ENCODE measurements around the gene SPINK2.

SPINK2 gene

GRCh38 chr4:56803471-56803870 lies 18.0 kb downstream of the SPINK2 start:
- DNase-seq (ENCODE audit: insufficient read length, low spot score), result no peak
- no peak for FAIRE-seq

- FAIRE-seq (peak; percentile 96), DNase-seq (ENCODE audit: insufficient read length, low spot score) (peak; percentile 66)
Observed at GRCh38 chr4:56799824-56800756, 21.4 kb downstream of the SPINK2 start.

GRCh38 chr4:56799161-56799759 lies 22.2 kb downstream of the SPINK2 start:
- FAIRE-seq, result no peak
- DNase-seq (ENCODE audit: insufficient read length, low spot score), result no peak

GRCh38 chr4:56796211-56796610 lies 25.3 kb downstream of the SPINK2 start:
- FAIRE-seq (no peak), DNase-seq (ENCODE audit: insufficient read length, low spot score) (no peak)

- DNase-seq (ENCODE audit: insufficient read length, low spot score) (no peak), FAIRE-seq (no peak)
Observed at GRCh38 chr4:56791316-56791715, 30.2 kb downstream of the SPINK2 start.

- no peak for FAIRE-seq
Observed at GRCh38 chr4:56790691-56791091, 30.8 kb downstream of the SPINK2 start.

GRCh38 chr4:56788081-56788480 lies 33.4 kb downstream of the SPINK2 start:
- FAIRE-seq (no peak), DNase-seq (ENCODE audit: insufficient read length, low spot score) (no peak)

More at GRCh38 chr4:56790691-56791091, 30.8 kb downstream of the SPINK2 start:
- no peak for DNase-seq (ENCODE audit: insufficient read length, low spot score)

- no peak for DNase-seq (ENCODE audit: insufficient read length, low spot score)
- no peak for FAIRE-seq
Observed at GRCh38 chr4:56787380-56787779, 34.1 kb downstream of the SPINK2 start.

- FAIRE-seq, result no peak
- DNase-seq (ENCODE audit: insufficient read length, low spot score), result no peak
Observed at GRCh38 chr4:56786955-56787354, 34.5 kb downstream of the SPINK2 start.

- DNase-seq (ENCODE audit: insufficient read length, low spot score) (no peak), FAIRE-seq (no peak)
Observed at GRCh38 chr4:56783986-56784385, 37.5 kb downstream of the SPINK2 start.

GRCh38 chr4:56782019-56782418 lies 39.5 kb downstream of the SPINK2 start:
- FAIRE-seq, result no peak
- no peak for DNase-seq (ENCODE audit: insufficient read length, low spot score)

- no peak for DNase-seq (ENCODE audit: insufficient read length, low spot score)
- no peak for FAIRE-seq
Observed at GRCh38 chr4:56773346-56773745, 48.2 kb downstream of the SPINK2 start.

GRCh38 chr4:56772134-56772533 lies 49.4 kb downstream of the SPINK2 start:
- DNase-seq (ENCODE audit: insufficient read length, low spot score), result no peak
- no peak for FAIRE-seq

- FAIRE-seq, result no peak
- no peak for DNase-seq (ENCODE audit: insufficient read length, low spot score)
Observed at GRCh38 chr4:56768763-56769162, 52.7 kb downstream of the SPINK2 start.

- no peak for FAIRE-seq
- no peak for DNase-seq (ENCODE audit: insufficient read length, low spot score)
Observed at GRCh38 chr4:56768316-56768715, 53.2 kb downstream of the SPINK2 start.

- no peak for FAIRE-seq
Observed at GRCh38 chr4:56767567-56767966, 53.9 kb downstream of the SPINK2 start.

GRCh38 chr4:56764775-56765174 lies 56.7 kb downstream of the SPINK2 start:
- DNase-seq (ENCODE audit: insufficient read length, low spot score), result no peak

More at GRCh38 chr4:56767567-56767966, 53.9 kb downstream of the SPINK2 start:
- DNase-seq (ENCODE audit: insufficient read length, low spot score), result no peak

GRCh38 chr4:56764223-56764622 lies 57.3 kb downstream of the SPINK2 start:
- FAIRE-seq (no peak), DNase-seq (ENCODE audit: insufficient read length, low spot score) (no peak)

More at GRCh38 chr4:56764775-56765174, 56.7 kb downstream of the SPINK2 start:
- FAIRE-seq, result no peak

GRCh38 chr4:56762484-56763250 lies 58.8 kb downstream of the SPINK2 start:
- DNase-seq (ENCODE audit: insufficient read length, low spot score) (peak; percentile 9), FAIRE-seq (no peak)

GRCh38 chr4:56760183-56760582 lies 61.3 kb downstream of the SPINK2 start:
- FAIRE-seq, result no peak
- DNase-seq (ENCODE audit: insufficient read length, low spot score), result no peak
